ENCODE results near the gene EFCAB6.

EFCAB6 gene

GRCh38 chr22:43772831-43773230, 39.3 kb downstream of the EFCAB6 start:
- TF ChIP-seq, protein P1, sequence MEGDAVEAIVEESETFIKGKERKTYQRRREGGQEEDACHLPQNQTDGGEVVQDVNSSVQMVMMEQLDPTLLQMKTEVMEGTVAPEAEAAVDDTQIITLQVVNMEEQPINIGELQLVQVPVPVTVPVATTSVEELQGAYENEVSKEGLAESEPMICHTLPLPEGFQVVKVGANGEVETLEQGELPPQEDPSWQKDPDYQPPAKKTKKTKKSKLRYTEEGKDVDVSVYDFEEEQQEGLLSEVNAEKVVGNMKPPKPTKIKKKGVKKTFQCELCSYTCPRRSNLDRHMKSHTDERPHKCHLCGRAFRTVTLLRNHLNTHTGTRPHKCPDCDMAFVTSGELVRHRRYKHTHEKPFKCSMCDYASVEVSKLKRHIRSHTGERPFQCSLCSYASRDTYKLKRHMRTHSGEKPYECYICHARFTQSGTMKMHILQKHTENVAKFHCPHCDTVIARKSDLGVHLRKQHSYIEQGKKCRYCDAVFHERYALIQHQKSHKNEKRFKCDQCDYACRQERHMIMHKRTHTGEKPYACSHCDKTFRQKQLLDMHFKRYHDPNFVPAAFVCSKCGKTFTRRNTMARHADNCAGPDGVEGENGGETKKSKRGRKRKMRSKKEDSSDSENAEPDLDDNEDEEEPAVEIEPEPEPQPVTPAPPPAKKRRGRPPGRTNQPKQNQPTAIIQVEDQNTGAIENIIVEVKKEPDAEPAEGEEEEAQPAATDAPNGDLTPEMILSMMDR (IDR thresholded peaks at IDR 0.05; ENCODE audit: low read depth, low read length, missing control alignments): no peak
- DNase-seq (ENCODE audit: extremely low read depth, low read depth): no peak

GRCh38 chr22:43755452-43755851, 56.7 kb downstream of the EFCAB6 start:
- no peak overlapping the region for H3K4me3 ChIP-seq (replicated peaks; ENCODE audit: low read depth, low read length)
- TF ChIP-seq, protein P1 (IDR thresholded peaks at IDR 0.05; ENCODE audit: low read depth, low read length, missing control alignments): no peak
- DNase-seq (ENCODE audit: extremely low read depth, low read depth): no peak

More at GRCh38 chr22:43772831-43773230, 39.3 kb downstream of the EFCAB6 start:
- no peak overlapping the region for H3K4me3 ChIP-seq (replicated peaks; ENCODE audit: low read depth, low read length)

- no peak for DNase-seq (ENCODE audit: extremely low read depth, low read depth)
- H3K4me3 ChIP-seq (replicated peaks; ENCODE audit: low read depth, low read length): no peak overlapping the region
- TF ChIP-seq, protein P1 (IDR thresholded peaks at IDR 0.05; ENCODE audit: low read depth, low read length, missing control alignments): no peak
Observed at GRCh38 chr22:43755011-43755410, 57.1 kb downstream of the EFCAB6 start.

DNA sequence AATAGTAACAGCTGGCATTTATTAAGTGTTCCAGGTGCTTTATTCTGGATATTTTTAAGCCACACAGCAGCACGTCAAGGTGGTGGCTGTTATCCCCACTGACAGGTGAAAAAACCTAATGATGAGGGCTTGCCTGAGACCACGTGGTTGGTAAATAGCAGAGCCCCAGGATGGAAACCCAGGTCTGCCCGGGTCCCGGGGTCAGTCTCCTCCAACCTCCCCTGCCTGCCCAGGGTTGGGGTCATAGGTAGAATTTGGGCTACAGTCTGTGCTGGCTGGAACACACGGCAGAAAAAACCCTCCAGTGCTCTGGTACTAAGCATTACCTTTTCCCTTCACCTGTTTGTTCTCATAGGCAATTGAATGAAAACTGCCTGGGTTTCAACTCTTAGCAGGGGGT, 57.9 kb downstream of the EFCAB6 start:
- TF ChIP-seq, protein P1 (IDR thresholded peaks at IDR 0.05; ENCODE audit: low read depth, low read length, missing control alignments): no peak
- no peak for DNase-seq (ENCODE audit: extremely low read depth, low read depth)

GRCh38 chr22:43753688-43754087, 58.4 kb downstream of the EFCAB6 start:
- DNase-seq (ENCODE audit: extremely low read depth, low read depth): no peak
- no peak overlapping the region for H3K4me3 ChIP-seq (replicated peaks; ENCODE audit: low read depth, low read length)
- TF ChIP-seq, protein P1 (IDR thresholded peaks at IDR 0.05; ENCODE audit: low read depth, low read length, missing control alignments): no peak

More for the DNA sequence above, 57.9 kb downstream of the EFCAB6 start:
- H3K4me3 ChIP-seq (replicated peaks; ENCODE audit: low read depth, low read length): no peak overlapping the region

GRCh38 chr22:43750751-43751150, 61.4 kb downstream of the EFCAB6 start:
- H3K4me3 ChIP-seq (replicated peaks; ENCODE audit: low read depth, low read length): no peak overlapping the region
- no peak for DNase-seq (ENCODE audit: extremely low read depth, low read depth)
- TF ChIP-seq, protein P1 (IDR thresholded peaks at IDR 0.05; ENCODE audit: low read depth, low read length, missing control alignments): no peak

DNA sequence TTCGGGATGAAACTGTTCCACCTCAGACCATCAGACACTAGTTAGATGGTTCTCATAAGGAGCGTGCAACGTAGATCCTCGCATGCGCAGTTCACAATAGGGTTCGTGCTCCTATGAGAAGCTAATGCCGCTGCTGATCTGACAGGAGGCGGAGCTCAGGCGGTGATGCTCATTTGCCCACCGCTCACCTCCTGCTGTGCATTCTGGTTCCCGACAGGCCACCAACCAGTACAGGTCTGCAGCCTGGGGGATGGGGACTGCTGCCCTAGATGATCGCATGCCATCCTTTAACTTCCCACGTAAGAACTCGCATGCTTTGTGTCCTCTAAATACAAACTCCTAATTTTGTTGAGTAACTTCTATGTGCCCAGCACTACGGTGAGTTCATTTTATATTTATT, 62.6 kb downstream of the EFCAB6 start:
- DNase-seq (ENCODE audit: extremely low read depth, low read depth): no peak
- TF ChIP-seq, protein P1 (IDR thresholded peaks at IDR 0.05; ENCODE audit: low read depth, low read length, missing control alignments): no peak
- no peak overlapping the region for H3K4me3 ChIP-seq (replicated peaks; ENCODE audit: low read depth, low read length)
